HS-27A (cell line): ENCODE results near the gene PLCB1.

Experiments
- DNase-seq: peaks from one replicate; pipeline ENCODE4 v3.0.0-alpha.2; 2012; ENCODE audit warnings: low read depth, missing footprints

Gene PLCB1

GRCh38 chr20:8129211-8129976, 2.7 kb upstream of the PLCB1 start:
- no peak for DNase-seq

GRCh38 chr20:8130840-8131526, 1.1 kb upstream of the PLCB1 start:
- no peak for DNase-seq

- DNase-seq: no peak
Observed at GRCh38 chr20:8132484-8133309, 631 bp downstream of the PLCB1 start.

DNA sequence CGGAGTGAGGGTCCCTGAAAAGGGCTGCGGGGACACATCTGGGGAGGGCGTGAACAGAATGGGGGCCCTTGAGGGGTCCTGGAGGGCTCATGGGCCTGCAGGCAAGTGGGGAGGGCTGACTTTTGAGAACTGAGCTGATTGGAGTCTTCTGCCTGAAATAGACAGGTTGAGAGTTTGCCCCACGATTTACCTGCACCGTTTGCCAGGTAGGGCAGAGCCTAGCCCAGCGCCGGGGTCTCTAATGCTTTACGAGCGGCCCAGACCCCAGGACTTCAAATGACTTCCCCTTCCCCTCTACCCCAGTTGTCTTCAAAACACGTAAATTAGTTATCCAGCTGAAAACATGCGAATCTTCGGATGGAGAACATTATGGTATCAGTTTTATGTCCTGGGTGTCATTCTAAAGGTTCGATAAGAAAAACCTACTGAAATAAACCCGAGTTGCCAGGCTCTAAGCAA, 1.3 kb downstream of the PLCB1 start:
- no peak for DNase-seq

GRCh38 chr20:8133851-8134451, 1.9 kb downstream of the PLCB1 start:
- DNase-seq: no peak

DNA sequence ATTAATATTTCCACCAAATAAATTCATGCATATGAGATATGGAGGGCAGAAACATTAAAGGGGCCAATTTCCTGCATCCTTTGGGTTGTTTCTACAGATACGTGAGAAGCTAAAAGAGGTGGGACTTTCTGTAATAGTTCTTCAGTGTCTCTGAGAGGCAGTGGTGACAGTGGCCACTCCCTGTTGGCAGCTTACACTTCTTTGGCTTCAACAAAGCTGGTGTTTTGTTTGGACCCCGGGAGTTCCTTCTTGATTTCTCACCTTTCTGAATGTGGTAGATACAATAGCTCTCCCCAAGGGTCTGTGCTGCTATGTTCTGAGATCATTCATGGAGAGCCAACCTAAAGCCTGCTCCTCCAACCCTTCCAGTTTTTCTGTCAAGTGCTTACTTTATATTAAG, 7.8 kb downstream of the PLCB1 start:
- no peak for DNase-seq

- DNase-seq: no peak
Observed at GRCh38 chr20:8143474-8143873, 11.4 kb downstream of the PLCB1 start.

- peak; percentile 87 for DNase-seq
Observed at GRCh38 chr20:8144282-8145245, 12.5 kb downstream of the PLCB1 start.

GRCh38 chr20:8145246-8146168, 13.4 kb downstream of the PLCB1 start:
- DNase-seq: no peak

- DNase-seq: no peak
Observed at GRCh38 chr20:8147476-8147875, 15.4 kb downstream of the PLCB1 start.

- no peak for DNase-seq
Observed at GRCh38 chr20:8148501-8148900, 16.4 kb downstream of the PLCB1 start.

- DNase-seq: no peak
Observed at GRCh38 chr20:8150591-8150990, 18.5 kb downstream of the PLCB1 start.

DNA sequence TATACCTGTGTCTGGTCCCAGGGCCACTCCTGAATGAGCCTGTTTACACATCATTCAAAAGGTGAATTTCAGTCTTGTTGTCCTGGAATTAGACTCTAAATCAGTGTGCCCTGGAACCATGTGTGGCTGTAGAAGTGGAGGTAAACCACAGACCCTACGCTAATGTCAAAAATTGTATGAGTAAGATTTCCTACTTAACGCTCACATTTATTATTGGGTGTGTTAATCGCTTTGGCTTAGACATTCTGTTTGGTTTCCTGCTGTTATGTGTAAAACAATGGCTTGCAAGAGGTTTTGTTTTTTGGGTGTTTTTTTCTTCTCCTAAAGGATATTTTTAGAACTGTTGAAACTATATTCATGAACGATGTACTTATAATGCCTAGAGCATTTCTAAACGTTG, 19.3 kb downstream of the PLCB1 start:
- no peak for DNase-seq

GRCh38 chr20:8152183-8152582, 20.1 kb downstream of the PLCB1 start:
- DNase-seq: no peak

GRCh38 chr20:8152847-8153246, 20.8 kb downstream of the PLCB1 start:
- DNase-seq: no peak

DNA sequence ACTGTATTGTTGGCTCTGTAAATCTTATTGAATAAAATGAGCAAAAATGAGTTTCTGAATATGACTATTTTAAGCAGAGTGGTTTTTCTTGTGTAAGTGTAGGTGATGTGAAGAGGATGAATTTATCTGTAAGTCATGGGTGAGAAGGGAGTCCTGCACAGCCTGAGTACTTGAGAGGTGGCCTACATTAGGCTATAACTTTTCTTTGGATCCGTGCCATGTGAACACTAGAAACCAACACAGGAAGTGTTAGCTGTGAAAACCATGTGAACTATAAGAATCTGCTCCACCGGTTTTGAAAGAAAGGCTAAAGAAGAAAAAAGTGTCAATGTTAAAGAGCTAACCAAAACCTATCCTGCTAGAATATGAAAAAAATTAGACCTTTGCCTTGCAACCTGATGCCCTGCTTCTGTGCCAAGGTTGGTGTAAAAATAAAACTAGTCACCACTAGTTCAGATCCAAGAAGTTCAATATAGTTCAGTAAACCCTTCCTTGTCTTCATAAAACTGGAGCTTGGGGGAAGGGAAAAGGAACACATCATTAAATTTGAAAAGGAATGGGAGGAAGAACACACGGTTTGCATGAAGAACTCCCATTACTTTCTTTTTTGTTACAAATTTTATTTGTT, 21.3 kb downstream of the PLCB1 start:
- DNase-seq: no peak

DNA sequence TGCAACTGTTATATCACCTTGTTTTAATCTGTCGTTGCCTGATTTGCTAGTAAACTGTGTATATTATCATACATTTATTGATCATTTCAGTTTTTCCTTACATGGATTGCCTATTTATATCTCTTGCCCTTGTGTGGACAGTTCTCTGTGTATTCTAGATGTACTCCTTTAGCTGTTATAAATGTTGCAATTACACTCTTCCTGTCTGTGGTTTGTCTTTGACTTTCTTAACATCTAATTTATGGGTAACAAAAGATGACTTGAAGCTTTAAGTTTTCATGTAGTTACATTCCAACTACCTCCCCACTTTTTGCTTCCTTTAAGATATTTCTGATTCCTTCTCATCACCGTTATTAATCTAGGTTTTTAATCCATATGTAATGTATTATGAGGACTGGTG, 22.6 kb downstream of the PLCB1 start:
- DNase-seq: no peak

DNA sequence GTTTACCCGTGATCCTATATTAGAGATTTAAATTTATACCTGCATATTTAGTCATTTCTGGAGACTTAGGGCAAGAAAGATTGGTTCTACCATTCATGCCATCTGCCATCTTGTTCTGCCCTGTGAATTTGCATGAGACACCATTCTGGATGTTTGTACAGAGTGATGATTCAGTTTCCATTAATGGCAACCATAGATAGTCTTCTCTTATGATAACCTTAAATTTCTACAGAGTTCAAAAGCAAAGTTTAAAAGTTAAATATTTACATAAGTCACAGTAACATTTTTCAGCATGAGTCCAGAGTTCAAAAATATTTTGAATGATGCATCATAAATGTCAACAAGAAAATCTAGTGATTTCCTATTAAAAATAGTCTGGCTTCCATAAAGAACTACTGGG, 23.2 kb downstream of the PLCB1 start:
- no peak for DNase-seq

DNA sequence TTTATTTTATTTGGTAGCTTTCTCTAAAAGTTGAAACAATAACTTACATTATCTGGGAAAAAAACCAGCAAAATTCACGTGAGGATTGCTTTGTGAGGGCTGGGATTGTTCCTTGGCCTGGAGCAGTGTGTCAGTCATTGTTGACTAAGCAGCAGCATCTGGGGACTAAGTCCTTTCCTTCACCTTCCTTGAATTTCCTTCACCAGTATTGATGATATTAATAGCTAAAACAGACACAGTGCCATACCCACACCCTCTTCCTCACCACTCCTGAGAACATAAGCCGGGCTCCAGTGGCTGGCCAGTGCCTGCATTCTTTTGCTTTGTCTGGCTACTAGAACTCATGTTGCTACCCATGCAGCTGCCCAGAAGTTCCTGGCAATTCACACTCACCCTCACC, 23.7 kb downstream of the PLCB1 start:
- no peak for DNase-seq
